LoVo (cell line): ENCODE data around the gene CELA2A.
"Not testable (repeated sequence)": the region's sequence is repeated elsewhere in the genome, so short reads cannot be mapped to it uniquely, and the experiment has no call there.

ENCODE experiments used
- DNase-seq: peaks from one replicate; pipeline ENCODE4 v3.0.0-alpha.2; 2016; ENCODE audit warnings: low spot score

The CELA2A gene

GRCh38 chr1:15425521-15425920 lies 31.0 kb upstream of the CELA2A start:
- no peak for DNase-seq

- no peak for DNase-seq
These were observed 30.6 kb upstream of the CELA2A start for GRCh38 chr1:15425958-15426357.

- no peak for DNase-seq
These were observed 29.8 kb upstream of the CELA2A start for GRCh38 chr1:15426492-15427279.

DNA sequence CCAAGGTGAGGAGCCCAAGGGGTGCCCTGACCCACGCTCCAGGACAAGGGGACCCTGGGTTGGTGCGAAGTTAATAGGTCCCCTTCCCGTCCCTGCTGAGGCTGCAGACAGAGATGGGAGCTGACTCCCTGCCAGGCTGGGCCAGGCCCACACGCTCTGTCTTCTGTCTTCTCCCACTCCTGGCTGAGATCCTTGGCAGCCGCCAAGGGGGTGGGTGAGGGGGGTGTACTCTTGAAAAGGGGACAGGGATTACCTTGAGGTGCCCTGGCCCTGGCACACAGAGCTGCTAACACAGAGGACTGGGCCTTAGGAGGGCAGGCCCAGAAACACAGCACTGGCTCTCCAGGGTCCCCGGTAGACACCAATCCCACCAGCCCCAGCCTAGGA lies 29.3 kb upstream of the CELA2A start:
- DNase-seq = no peak

DNA sequence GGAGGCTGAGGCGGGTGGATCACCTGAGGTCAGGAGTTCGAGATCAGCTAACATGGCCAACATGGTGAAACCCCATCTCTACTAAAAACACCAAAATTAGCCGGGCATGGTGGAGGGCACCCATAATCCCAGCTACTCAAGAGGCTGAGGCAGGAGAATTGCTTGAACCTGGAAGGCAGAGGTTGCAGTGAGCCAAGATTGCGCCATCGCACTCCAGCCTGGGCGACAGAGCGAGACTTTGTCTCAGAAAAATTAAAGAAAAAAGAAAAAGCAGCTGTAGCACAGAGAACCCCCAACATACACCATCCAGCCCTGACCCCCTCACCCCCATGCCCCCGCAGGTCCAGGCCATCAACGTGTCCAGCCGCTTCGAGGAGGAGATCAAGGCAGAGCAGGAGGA lies 28.3 kb upstream of the CELA2A start:
- not testable (repeated sequence) for DNase-seq

DNA sequence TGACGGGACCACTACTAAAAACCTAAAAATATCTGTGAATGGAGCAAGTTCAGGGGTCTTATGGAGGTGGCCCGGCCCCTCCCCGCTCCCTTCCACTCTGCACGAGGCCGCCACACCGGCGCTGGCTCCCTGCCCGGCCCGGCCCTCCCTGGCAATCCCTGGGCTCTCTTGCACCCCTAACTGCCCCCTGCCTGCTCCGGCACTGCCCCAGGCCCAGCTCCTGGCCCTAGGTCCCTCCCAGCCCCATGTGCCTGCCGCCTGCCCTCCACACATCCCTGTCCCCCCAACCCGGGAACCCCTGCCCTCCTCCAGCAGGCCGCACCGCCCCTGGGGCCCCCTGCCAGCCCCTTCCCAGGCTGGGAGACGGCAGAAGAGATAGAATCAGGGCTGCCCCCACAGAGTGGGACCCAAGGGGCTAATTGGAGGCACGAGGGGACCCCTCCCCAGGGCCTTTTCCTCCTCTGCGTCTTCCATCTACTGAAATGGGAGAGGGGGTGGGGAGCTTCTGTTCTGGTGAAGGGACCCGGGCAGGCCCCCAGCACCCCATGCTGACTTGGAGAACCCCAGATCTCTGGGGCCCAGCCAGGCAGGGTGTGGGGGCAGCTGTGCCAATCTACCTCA lies 27.6 kb upstream of the CELA2A start:
- DNase-seq = no peak

DNA sequence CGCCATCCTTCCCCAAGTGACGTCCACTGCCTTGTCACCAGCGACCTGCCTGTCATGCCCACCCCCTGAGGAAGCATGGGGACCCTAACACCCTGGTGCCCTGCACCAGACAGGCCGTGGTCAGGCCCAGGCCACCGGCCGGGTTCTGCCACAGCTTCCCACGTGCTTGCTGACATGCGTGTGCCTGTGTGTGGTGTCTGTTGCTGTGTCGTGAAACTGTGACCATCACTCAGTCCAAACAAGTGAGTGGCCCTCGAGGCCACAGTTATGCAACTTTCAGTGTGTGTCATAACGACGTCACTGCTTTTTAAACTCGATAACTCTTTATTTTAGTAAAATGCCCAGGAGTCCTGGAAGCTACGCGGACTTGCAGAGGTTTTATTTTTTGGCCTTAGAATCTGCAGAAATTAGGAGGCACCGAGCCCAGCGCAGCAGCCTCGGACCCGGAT lies 26.8 kb upstream of the CELA2A start:
- no peak for DNase-seq

GRCh38 chr1:15430787-15431570 lies 25.6 kb upstream of the CELA2A start:
- peak; percentile 35 for DNase-seq

GRCh38 chr1:15431571-15431948 lies 25.0 kb upstream of the CELA2A start:
- no peak for DNase-seq

DNA sequence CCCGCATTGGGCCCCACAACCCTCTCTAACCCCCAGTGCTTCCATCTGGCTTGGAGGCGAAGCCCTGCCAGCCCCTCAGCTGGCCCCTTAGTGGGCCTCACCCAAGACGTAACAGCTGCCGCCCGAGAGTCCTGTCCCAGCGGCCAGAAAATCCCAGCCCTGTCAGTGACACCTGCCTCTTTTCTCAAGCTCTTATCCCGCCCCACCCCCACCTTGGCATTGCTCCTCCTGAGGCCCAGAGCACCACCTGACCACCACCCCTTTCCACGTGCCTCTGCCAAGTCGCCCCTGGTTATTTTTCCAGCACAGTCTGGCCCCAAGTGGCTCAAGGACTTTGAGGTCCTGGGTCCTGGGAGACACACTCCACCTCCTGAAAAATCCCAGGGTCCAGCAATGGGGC lies 24.2 kb upstream of the CELA2A start:
- DNase-seq = no peak

DNA sequence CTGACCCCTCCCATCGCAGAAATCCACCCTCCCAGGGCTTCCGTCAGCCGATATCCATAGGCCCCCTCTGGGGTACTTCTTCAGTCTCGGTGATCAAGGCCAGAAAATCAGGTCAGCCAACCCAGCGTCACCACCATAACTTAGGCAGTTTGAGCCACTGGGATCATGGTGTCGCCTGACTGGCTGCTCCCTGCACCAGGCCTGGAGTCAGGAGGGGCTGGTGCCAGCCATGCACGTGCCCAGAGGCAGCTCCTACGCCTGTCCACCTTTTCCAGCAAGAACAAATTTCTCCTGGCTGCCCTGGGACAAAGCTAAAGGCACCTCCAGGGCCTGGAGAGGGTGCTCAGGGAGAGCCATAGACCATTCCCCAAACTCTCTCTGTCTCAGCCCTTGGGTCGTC lies 23.1 kb upstream of the CELA2A start:
- no peak for DNase-seq

- DNase-seq = not testable (repeated sequence)
These were observed 21.8 kb upstream of the CELA2A start for GRCh38 chr1:15434739-15435138.

GRCh38 chr1:15435239-15436077 lies 21.1 kb upstream of the CELA2A start:
- no peak for DNase-seq

- no peak for DNase-seq
These were observed 19.6 kb upstream of the CELA2A start for GRCh38 chr1:15436881-15437442.

GRCh38 chr1:15439325-15439724 lies 17.2 kb upstream of the CELA2A start:
- DNase-seq = no peak

DNA sequence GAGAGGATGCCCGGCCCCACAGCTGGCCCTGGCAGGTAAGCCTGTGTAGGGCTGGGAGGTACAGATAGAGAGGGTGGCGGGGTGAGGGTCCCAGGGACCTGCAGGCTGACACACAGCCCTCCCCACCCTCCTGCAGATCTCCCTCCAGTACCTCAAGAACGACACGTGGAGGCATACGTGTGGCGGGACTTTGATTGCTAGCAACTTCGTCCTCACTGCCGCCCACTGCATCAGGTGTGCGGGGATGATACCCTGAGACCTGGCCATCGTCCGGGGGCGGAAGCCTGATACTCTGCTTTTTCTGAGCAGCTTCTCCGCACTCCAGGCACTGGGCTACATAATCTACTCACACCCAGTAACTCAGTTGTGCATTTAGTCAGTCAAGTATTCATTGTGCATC lies 16.2 kb upstream of the CELA2A start:
- DNase-seq = no peak

- DNase-seq = no peak
These were observed 15.3 kb upstream of the CELA2A start for GRCh38 chr1:15441247-15441646.

DNA sequence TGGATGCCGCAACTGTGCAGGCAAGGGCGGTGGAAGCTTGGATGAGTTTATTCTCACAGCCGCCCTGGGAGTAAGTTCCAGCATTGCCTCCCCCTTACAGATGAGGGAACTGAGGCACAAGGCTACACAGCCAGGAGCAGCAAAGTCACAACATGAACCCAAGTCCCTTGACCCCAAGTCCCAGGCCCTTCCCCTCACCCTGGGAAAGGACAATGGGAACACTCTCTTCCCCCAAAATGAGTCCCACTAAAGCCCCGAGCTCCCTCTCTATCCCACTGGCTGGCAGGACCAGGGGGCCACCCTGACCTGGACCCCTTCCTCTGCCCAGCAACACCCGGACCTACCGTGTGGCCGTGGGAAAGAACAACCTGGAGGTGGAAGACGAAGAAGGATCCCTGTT lies 14.4 kb upstream of the CELA2A start:
- no peak for DNase-seq

GRCh38 chr1:15442759-15443158 lies 13.8 kb upstream of the CELA2A start:
- DNase-seq = no peak

- DNase-seq = no peak
These were observed 13.3 kb upstream of the CELA2A start for GRCh38 chr1:15443281-15443680.

DNA sequence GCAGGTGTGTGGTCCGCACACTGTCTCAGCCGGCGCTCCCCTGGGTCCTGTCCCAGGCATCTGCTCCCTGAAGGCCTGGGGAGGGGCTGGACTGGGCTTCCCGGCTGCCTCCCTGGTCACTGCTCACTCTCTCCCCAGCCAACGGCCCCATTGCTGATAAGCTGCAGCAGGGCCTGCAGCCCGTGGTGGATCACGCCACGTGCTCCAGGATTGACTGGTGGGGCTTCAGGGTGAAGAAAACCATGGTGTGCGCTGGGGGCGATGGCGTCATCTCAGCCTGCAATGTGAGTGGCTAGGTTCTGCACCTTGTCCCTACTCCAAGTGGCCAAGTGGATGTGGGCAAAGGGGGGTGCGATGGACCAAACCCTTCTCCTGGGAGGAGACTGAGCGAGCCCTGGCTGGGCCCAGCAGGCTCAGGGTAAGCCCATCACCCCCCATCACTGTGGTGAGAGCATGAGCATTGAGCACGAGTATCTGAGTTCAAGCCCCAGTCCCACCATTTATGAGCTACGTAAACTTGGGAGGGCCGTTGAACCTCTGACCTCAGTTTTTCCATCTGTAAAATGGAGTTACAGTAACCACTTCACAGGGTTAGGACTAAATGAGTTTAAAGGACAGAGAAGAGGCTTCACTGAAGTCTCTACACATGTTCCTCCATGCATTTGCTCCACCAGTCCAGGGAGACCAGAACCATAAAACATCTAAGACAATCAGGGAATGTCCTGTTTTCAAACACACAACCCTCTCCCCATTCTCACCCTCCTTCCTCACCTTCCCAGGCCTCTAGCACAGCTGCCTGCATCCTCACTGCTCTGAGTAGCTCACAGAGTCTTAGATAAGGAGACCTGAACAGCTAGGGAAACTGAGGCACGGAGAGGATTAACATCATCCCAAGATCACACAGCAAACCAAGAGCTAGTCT lies 11.8 kb upstream of the CELA2A start:
- DNase-seq = no peak
